HG03342 (cell line): ENCODE data around the gene AMIGO3.
A peak's percentile ranks its signal among the peaks of the same experiment; 100 is the strongest.
"Not testable (repeated sequence)": the region's sequence is repeated elsewhere in the genome, so short reads cannot be mapped to it uniquely, and the experiment has no call there.

Experiments used
- ATAC-seq: cut with Tn5 transposase; IDR thresholded peaks from one replicate; pipeline ENCODE4 v1.9.1; 2021; ENCODE audit warnings: mild to moderate bottlenecking, moderate library complexity; ENCODE audit not compliant: unreplicated experiment

AMIGO3 gene

GRCh38 chr3:49719214-49719884, at the start of gene AMIGO3:
Gene AMIGO3 (minus strand): TSS chr3:49719684. CDS start chr3:49719465, 219 bp downstream.
- ATAC-seq, result peak; percentile 50

- no peak for ATAC-seq
These were observed 44.5 kb upstream of the AMIGO3 start for GRCh38 chr3:49763981-49764380.

- ATAC-seq, result no peak
These were observed 42.2 kb upstream of the AMIGO3 start for GRCh38 chr3:49761661-49762060.

GRCh38 chr3:49759226-49759625, 39.7 kb upstream of the AMIGO3 start:
- ATAC-seq, result no peak

- no peak for ATAC-seq
These were observed 37.7 kb upstream of the AMIGO3 start for GRCh38 chr3:49757197-49757596.

- no peak for ATAC-seq
These were observed 36.6 kb upstream of the AMIGO3 start for GRCh38 chr3:49756036-49756435.

GRCh38 chr3:49754536-49754935, 35.1 kb upstream of the AMIGO3 start:
- no peak for ATAC-seq

GRCh38 chr3:49751501-49751900, 32.0 kb upstream of the AMIGO3 start:
- ATAC-seq, result no peak

GRCh38 chr3:49750056-49750455, 30.6 kb upstream of the AMIGO3 start:
- ATAC-seq, result no peak

- ATAC-seq, result not testable (repeated sequence)
These were observed 29.4 kb upstream of the AMIGO3 start for GRCh38 chr3:49748874-49749273.

- no peak for ATAC-seq
These were observed 28.5 kb upstream of the AMIGO3 start for GRCh38 chr3:49747792-49748480.

GRCh38 chr3:49745986-49746385, 26.5 kb upstream of the AMIGO3 start:
- no peak for ATAC-seq

- no peak for ATAC-seq
These were observed 20.9 kb upstream of the AMIGO3 start for GRCh38 chr3:49740427-49740826.

- ATAC-seq, result no peak
These were observed 18.7 kb upstream of the AMIGO3 start for GRCh38 chr3:49738067-49738713.

GRCh38 chr3:49734752-49735151, 15.3 kb upstream of the AMIGO3 start:
- ATAC-seq, result no peak

GRCh38 chr3:49733551-49733950, 14.1 kb upstream of the AMIGO3 start:
- ATAC-seq, result no peak

- no peak for ATAC-seq
These were observed 13.1 kb upstream of the AMIGO3 start for GRCh38 chr3:49732597-49732996.

- no peak for ATAC-seq
These were observed 10.6 kb upstream of the AMIGO3 start for GRCh38 chr3:49729966-49730609.

GRCh38 chr3:49727924-49728361, 8.5 kb upstream of the AMIGO3 start:
- ATAC-seq, result no peak

GRCh38 chr3:49727154-49727923, 7.9 kb upstream of the AMIGO3 start:
- no peak for ATAC-seq
